ENCODE results near the gene SHH.
"Not testable (repeated sequence)": the region's sequence is repeated elsewhere in the genome, so short reads cannot be mapped to it uniquely, and the experiment has no call there.

SHH gene

DNA sequence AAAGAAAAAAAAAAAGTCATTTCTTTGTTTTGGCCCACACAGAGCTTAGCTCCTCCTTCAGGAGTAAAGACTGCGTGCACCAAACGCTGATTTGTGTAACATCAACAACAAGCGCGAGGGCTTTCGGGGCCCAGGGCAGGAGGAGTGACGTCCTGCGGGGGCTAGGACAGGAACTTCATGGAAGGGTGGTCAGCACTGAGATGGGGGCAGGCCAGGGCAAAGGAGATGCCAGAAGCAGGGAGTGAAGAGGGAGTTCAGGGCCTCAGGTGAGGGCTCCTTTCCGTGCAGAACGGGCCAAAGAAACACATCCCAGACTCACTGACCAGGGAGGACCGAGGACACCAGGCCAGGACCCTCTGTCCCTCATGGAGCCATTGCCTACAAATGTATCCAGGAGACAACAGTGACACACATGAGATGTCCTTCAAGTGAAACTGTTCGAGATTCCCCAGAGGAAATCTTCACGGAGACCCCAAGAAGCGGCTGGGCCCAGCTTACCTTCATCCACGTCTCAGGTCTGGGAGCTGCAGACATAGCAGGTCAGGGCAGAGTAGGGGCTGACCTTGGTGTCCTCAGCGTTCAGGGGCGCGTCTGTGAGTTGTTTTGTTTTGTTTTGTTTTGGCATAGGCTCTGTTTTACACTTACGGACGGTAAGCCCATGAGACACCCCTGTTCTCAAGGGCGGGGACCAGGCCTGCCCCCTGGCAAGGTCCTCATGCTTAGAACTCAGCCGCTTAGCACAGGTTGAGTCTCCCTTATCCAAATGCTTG lies 30.4 kb upstream of the SHH start:
- no peak for DNase-seq (ENCODE audit: low read depth)

GRCh38 chr7:155840909-155841308 lies 28.6 kb upstream of the SHH start:
- no peak for DNase-seq (ENCODE audit: low read depth)

- DNase-seq (ENCODE audit: low read depth) = no peak
Measured at GRCh38 chr7:155840262-155840885, 28.1 kb upstream of the SHH start.

- DNase-seq (ENCODE audit: low read depth) = no peak
Measured at GRCh38 chr7:155839461-155839860, 27.2 kb upstream of the SHH start.

DNA sequence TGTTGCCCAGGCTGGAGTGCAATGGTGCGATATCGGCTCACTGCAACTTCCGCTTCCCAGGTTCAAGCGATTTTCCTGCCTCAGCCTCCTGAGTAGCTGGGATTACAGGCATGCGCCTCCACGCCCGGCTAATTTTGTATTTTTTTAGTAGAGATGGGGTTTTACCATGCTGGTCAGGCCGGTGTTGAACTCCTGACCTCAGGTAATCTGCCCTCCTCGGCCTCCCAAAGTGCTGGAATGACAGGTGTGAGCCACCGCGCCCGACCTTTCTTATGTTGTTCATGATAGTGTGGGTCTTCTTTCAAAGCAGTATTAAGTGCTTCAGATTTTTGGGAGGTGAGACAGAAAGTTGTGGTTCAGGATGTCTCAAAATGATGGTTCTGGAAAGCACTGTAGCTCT lies 26.0 kb upstream of the SHH start:
- DNase-seq (ENCODE audit: low read depth) = not testable (repeated sequence)

- DNase-seq (ENCODE audit: low read depth) = no peak
Measured at GRCh38 chr7:155837126-155837479, 24.8 kb upstream of the SHH start.

DNA sequence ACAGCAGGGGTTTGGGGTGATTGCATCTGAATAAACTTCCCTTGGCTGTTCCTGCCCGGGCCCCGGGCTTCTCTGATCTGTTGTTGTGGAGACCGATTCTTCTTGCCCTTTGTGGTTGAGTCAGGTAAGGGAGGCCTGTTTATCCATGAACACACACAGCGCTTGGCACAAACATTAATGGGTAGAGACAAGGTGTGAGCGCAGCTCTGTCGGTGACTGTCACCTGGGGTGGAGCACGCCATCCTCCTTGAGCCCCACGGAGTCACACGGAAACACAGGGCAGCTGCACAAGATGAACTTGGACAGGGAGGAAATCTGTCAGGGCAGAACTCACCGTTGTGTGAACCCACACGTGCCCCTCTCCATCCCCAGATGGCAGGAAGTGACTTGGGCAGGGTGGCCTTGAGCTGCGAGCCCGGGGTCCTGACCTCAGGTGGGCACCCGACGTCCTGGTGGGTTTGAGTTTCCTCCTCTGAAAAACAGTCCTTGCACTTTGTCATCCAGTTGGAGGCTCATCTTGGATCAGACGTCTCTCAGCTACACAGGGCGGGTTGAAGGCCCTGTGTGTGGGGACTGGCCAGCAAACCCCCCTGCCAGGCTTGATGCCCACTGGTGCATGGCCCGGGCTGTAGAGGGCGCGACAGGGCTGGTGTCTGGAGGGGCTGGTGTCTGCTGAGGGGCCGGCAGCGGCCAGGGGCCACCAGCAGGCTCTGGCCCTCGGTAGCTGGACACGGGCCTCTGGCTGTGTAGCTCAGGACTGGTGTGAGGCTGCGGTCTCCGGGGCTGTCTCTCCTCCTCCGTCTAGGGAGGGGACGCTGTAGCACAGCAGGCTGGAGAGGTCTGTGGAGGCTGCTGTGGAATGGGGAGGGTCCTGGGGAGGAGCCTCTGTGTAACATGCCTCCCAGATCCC lies 24.2 kb upstream of the SHH start:
- DNase-seq (ENCODE audit: low read depth) = no peak

- DNase-seq (ENCODE audit: low read depth) = no peak
Measured at GRCh38 chr7:155835446-155836215, 23.4 kb upstream of the SHH start.

- no peak for DNase-seq (ENCODE audit: low read depth)
Measured at GRCh38 chr7:155834486-155835048, 22.3 kb upstream of the SHH start.

DNA sequence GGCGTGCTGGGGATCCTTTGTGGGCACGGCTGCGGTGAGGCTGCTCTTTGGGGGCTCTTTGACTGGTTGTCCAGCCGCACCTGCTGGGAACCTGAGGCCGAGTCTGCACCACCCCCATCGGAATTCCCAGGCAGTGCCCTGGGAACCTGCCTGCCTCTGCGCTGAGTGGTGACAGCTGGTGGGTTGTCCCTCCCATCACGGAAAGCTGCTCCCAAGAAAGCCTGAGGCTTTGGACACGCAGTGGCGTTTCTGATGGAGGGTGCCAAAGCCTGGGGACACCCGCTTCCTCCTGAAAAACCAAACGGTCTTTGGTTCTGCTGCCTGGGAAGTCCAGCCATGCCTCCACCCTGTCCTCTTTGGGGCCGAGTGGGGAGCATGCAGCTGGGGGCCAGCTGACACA lies 21.4 kb upstream of the SHH start:
- DNase-seq (ENCODE audit: low read depth) = no peak

- DNase-seq (ENCODE audit: low read depth) = no peak
Measured at GRCh38 chr7:155832581-155832981, 20.3 kb upstream of the SHH start.

DNA sequence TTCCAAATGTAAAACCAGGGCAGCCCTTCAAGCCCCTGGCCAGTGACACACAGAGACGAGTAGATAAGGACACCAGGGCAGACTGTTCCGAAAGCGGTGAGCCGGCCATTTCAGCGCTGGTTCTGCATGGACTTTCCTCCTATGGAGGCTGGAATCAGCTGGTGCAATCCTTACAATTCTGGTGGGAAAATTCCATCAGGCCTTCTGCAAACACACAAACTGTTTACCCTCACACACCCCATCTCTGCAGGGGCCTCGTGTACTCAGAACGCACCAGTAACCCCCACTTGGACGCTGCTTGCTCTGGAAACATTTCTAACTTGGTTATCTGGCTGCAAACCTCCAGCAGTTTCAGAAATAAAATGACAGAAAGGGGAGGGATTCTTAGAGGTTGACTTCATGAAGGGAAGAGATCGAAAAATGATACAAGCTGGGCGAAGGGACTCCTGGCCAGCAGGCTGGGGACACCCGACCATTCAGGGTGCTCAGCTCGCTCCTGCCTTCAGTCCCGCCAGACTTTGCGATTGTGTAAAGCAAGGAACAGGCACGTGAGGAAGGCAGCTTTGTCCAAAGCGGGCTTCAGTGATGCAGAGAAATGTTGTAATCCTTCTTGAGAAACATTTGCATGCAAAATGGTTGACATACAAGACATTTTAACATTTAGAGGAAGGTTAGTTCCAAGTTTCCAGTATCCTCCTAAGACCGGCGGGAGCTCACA lies 19.7 kb upstream of the SHH start:
- no peak for DNase-seq (ENCODE audit: low read depth)

DNA sequence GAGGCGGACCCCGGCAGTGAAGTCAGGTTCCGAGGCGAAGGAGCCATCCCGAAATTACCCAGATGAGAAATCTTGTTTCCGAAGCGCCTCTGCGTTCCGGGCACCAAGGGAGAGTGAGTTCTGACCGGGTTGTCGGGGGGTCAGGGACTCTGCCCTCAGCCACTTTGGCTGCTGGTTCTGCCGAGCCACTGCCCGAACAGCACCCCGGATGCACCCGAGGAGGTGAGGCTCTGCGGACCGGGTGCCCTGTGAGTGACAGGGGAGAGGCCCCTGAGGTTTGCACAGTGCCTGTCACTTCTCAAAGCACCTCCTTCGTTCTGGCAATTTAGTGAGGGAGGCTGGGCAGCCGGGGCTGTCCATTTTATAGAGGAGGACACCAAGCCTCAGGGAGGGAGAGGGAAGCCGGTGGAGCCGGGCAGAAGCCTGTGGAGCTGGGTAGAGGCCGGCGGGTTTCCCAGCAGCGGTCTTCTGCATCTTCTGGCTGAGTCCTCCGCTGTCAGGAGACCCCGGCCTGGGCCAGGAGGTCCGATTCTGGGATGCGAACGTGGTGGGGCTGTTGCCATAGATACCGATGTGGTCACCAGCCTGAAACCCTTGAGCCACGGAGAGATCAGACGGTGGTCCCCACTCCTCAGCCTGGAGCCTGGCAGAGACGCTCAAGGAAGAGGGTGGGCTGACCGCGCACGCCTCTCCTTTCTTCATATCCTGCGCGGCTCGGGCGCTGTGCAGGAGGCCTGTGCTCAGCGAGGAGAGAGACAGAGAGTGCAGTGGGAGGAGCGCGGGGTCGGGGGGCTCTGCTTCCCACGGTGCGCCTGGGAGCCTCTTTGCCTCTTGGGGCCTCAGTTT lies 18.9 kb upstream of the SHH start:
- no peak for DNase-seq (ENCODE audit: low read depth)

GRCh38 chr7:155829796-155830470 lies 17.7 kb upstream of the SHH start:
- no peak for DNase-seq (ENCODE audit: low read depth)

DNA sequence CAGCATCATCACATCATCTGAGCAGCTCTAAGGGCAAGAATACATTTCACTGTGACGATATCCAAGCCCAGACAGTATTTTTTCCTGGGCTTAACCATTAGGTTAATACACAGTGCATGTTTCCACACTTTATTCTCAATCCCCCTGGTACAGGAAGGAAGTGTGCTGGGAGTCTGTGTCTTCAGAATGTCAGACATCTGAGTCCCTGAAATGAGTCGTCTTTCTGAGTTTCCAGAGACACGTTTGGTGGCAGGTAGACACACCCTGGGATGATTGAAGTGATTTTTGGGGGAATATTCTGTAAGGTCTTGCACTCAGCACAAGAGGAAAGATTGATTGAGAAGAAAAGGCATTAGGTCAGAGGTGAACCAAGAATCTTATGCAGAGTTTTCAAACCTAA lies 13.1 kb upstream of the SHH start:
- DNase-seq (ENCODE audit: low read depth) = no peak

- no peak for DNase-seq (ENCODE audit: low read depth)
Measured at GRCh38 chr7:155824227-155824886, 12.1 kb upstream of the SHH start.

DNA sequence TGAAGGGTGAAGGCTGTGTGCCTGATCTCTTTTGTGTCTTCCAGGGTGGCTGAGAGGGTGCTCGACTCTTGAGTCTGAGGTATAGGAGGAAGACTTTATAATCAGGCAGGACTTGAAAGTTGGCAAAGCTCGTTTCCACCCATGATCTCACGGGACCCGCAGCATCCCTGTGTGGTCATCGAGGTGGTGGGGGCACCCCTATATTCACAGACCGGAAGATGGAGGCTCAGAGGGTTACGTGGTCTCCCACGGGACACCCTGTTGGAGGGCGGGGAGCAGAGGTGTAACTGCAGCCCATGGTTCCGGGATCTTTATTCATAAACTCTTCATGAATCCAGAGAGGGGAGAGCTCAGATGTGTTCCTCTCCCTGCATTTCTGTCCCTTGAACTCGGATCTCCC lies 9.6 kb upstream of the SHH start:
- no peak for DNase-seq (ENCODE audit: low read depth)

GRCh38 chr7:155820788-155821187 lies 8.5 kb upstream of the SHH start:
- no peak for DNase-seq (ENCODE audit: low read depth)

GRCh38 chr7:155820246-155820645 lies 8.0 kb upstream of the SHH start:
- no peak for DNase-seq (ENCODE audit: low read depth)
